Esophagus muscularis mucosa (tissue), 4 donors: ENCODE measurements around the gene SNX27. TPM values are rescaled to one million over a fixed set of nuclear protein-coding genes. Genes with fewer than 3 reads are reported as not detected.

Experiments
- DNase-seq: peaks from one replicate; pipeline ENCODE4 v3.0.0-alpha.2; 2017; ENCODE audit errors: extremely low spot score
- H3K27ac ChIP-seq, 4 donors: fragments of 200-600 bp; sonication (generic); replicated peaks in 1 of 4; 1 replicate in 3 of 4; 2 replicates in 1 of 4; pipeline ENCODE4 v1.5.1; 2016 to 2019; ENCODE audit warnings: mild to moderate bottlenecking in 1 of 4
- H3K27me3 ChIP-seq, 4 donors: fragments of 200-600 bp; sonication (generic); one replicate each; pipeline versions ENCODE4 v1.5.1 to v1.6.0; 2016 to 2019
- H3K36me3 ChIP-seq, 4 donors: fragments of 200-600 bp; sonication (generic); one replicate each; pipeline ENCODE4 v1.5.1; 2016 to 2019
- H3K4me1 ChIP-seq, 4 donors: fragments of 200-600 bp; sonication (generic); one replicate each; pipeline ENCODE4 v1.5.1; 2016 to 2019
- H3K4me3 ChIP-seq, 4 donors: fragments of 200-600 bp; sonication (generic); 1 replicate in 2 of 4; 2 replicates in 2 of 4; pipeline ENCODE4 v1.5.1; 2016 to 2019; ENCODE audit warnings: mild to moderate bottlenecking in 4 of 4, moderate library complexity in 1 of 4
- H3K9me3 ChIP-seq, 4 donors: fragments of 200-600 bp; sonication (generic); 1 replicate in 3 of 4; 2 replicates in 1 of 4; pipeline ENCODE4 v1.5.1; 2016 to 2019
- CTCF ChIP-seq, 3 experiments: fragments of 200-600 bp in 2 of 3; fragments of 450-650 bp in 1 of 3; sonication (generic) in 2 of 3; IDR thresholded peaks; one replicate each; pipeline ENCODE4 v1.5.1; 2017 to 2019; ENCODE audit warnings: antibody characterized with exemption in 3 of 3, mild to moderate bottlenecking in 2 of 3, moderate library complexity in 1 of 3
- EP300 ChIP-seq: sonication (generic); formaldehyde crosslinking; IDR thresholded peaks from one replicate; pipeline ENCODE4 v1.6.1; 2017; ENCODE audit warnings: antibody characterized with exemption
- POLR2A ChIP-seq: fragments of 450-650 bp; IDR thresholded peaks from one replicate; pipeline ENCODE4 v1.6.1; 2017; ENCODE audit warnings: antibody characterized with exemption, moderate library complexity, mild to moderate bottlenecking, low read depth
- POLR2AphosphoS5 ChIP-seq, 2 donors: sonication (generic); formaldehyde crosslinking; IDR thresholded peaks; one replicate each; pipeline ENCODE4 v1.6.1; 2017; ENCODE audit warnings: antibody characterized with exemption in 2 of 2
- WGBS: methylation state at CpG from one replicate; pipeline ENCODE4 v1.1.5; 2018; 5-methylcytosine and 5-hydroxymethylcytosine counted together
- intact Hi-C: fragments of 100-400 bp; cut with DNase I; formaldehyde crosslinking; loops from one replicate; pipeline ENCODE4 v1.15.1; 2023
- small RNA-seq, 3 donors: library from RNA; depleted of rRNA; stranded (forward); fragments of <200 nt; gene quantifications; one replicate each; pipeline ENCODE3, GENCODE V24; 2016
- total RNA-seq, 4 donors: library from RNA; depleted of rRNA; stranded (reverse); fragments of >200 nt; gene quantifications; one replicate each; pipeline versions ENCODE4 v1.1.0 to v1.2.1, GENCODE V29; 2016

SNX27 gene
- total RNA-seq, 4 donors from 2014 or later, result 39.4 to 55.4 (median 49.6) TPM

- intact Hi-C loops, result loop anchor here (5.0 kb wide), 1 partner anchor 295 kb away; no protein-coding TSS in a partner anchor
- TF ChIP-seq CTCF (IDR thresholded peaks at IDR 0.05) (no peak), EP300 (no peak), POLR2AphosphoS5 (IDR thresholded peaks at IDR 0.05) (no peak), POLR2A (no peak)
- Histone ChIP-seq H3K4me3 (no peak overlapping the region), H3K9me3 (no peaks in the 10 kb centered on the region), H3K4me1 (peaks cover 0 to 8% (median 4%) of the 10 kb centered on the region in 4 donors), H3K27ac (no peak overlapping the region), H3K27me3 (no peaks in the 10 kb centered on the region), H3K36me3 (no peaks in the 10 kb centered on the region)
- no peak for DNase-seq
These were observed 125.6 kb downstream of the SNX27 start for GRCh38 chr1:151737479-151737878.

GRCh38 chr1:151739590-151740355, 127.9 kb downstream of the SNX27 start:
- H3K36me3 ChIP-seq, result no peaks in the 10 kb centered on the region
- no peak overlapping the region for H3K27ac ChIP-seq
- H3K4me1 ChIP-seq, result peaks cover 0 to 7% (median 3%) of the 10 kb centered on the region in 4 donors
- H3K4me3 ChIP-seq, result no peak overlapping the region
- no peaks in the 10 kb centered on the region for H3K27me3 ChIP-seq
- DNase-seq, result no peak
- 64% methylated on average over 3 of the region's 3 CpGs for WGBS
- no peak for TF ChIP-seq POLR2A
- H3K9me3 ChIP-seq, result no peaks in the 10 kb centered on the region
- intact Hi-C loops, result loop anchor here (5.0 kb wide), 1 partner anchor 297 kb away; no protein-coding TSS in a partner anchor

GRCh38 chr1:151741516-151741915, 129.7 kb downstream of the SNX27 start:
- H3K4me1 ChIP-seq, result no peaks in the 10 kb centered on the region
- DNase-seq, result no peak
- no peaks in the 10 kb centered on the region for H3K36me3 ChIP-seq
- H3K9me3 ChIP-seq, result no peaks in the 10 kb centered on the region
- 91% methylated on average over 3 of the region's 4 CpGs for WGBS
- no peak overlapping the region for H3K4me3 ChIP-seq
- intact Hi-C loops, result no loop called here
- H3K27me3 ChIP-seq, result no peaks in the 10 kb centered on the region
- TF ChIP-seq EP300, result no peak
- no peak for TF ChIP-seq POLR2AphosphoS5 (IDR thresholded peaks at IDR 0.05)
- no peak for TF ChIP-seq POLR2A
- no peak overlapping the region for H3K27ac ChIP-seq

Small RNA genes within 50 kb of the gene (small RNA-seq; reads per million reads assigned to genes)
- gene RNU6-1062P (0 reads per million in 3 donors), gene RNU6-662P (0 reads per million in 3 donors)

Other genes with a start within 250 kb of the SNX27 start
- 100 to 1,000 TPM in 1 of 4 donors, 10 to 100 TPM in 3; 61.4 to 113 (median 81.6) TPM for gene SELENBP1, start 239.3 kb upstream of the SNX27 start, total RNA-seq
- 100 to 1,000 TPM; 236 to 284 (median 253) TPM for gene PSMB4, start 212.5 kb upstream of the SNX27 start, total RNA-seq
- gene POGZ, start 152.6 kb upstream of the SNX27 start, total RNA-seq, result 10 to 100 TPM; 35.0 to 63.3 (median 49.1) TPM
- gene CGN, start 100.7 kb upstream of the SNX27 start, total RNA-seq, result 1 to 10 TPM in 2 of 4 donors, under 1 TPM in 2; 0.42 to 3.1 (median 0.94) TPM
- 10 to 100 TPM; 10.4 to 24.2 (median 15.9) TPM for gene TUFT1, start 71.7 kb upstream of the SNX27 start, total RNA-seq
- 1 to 10 TPM in 1 of 4 donors, under 1 TPM in 3; 0.23 to 1.0 (median 0.58) TPM for gene CELF3, start 104.8 kb downstream of the SNX27 start, total RNA-seq
- 1 to 10 TPM in 1 of 4 donors, not detected in 3; 1.7 TPM for gene RIIAD1, start 109.5 kb downstream of the SNX27 start, total RNA-seq
- 10 to 100 TPM; 49.8 to 57.0 (median 56.5) TPM for gene MRPL9, start 151.4 kb downstream of the SNX27 start, total RNA-seq
- 1 to 10 TPM; 4.0 to 8.7 (median 6.1) TPM for gene TDRKH, start 178.4 kb downstream of the SNX27 start, total RNA-seq
- gene LINGO4, start 193.4 kb downstream of the SNX27 start, total RNA-seq, result not detected
- under 1 TPM in 2 of 4 donors, not detected in 2; 0.11 to 0.17 TPM for gene RORC, start 219.8 kb downstream of the SNX27 start, total RNA-seq
- not detected for gene C2CD4D, start 227.8 kb downstream of the SNX27 start, total RNA-seq
- gene THEM5, start 241.7 kb downstream of the SNX27 start, total RNA-seq, result not detected